Stimulated activated CD8-positive, alpha-beta memory T cell treated with anti-CD3 and anti-CD28 coated beads, Interleukin-7, amount 100 ng/mL, for 48 hours (primary cell): ENCODE results near the gene CC2D2A.

Experiments
- DNase-seq, 2 donors: peaks; one replicate each; pipeline ENCODE4 v3.0.0-alpha.2; 2020; ENCODE audit warnings: low read depth in 1 of 2; ENCODE audit errors: extremely low read depth in 1 of 2

CC2D2A gene

GRCh38 chr4:15552557-15553362 lies 83.1 kb downstream of the CC2D2A start:
- DNase-seq, result no peak

GRCh38 chr4:15556511-15557092 lies 86.9 kb downstream of the CC2D2A start:
- DNase-seq, result no peak

DNA sequence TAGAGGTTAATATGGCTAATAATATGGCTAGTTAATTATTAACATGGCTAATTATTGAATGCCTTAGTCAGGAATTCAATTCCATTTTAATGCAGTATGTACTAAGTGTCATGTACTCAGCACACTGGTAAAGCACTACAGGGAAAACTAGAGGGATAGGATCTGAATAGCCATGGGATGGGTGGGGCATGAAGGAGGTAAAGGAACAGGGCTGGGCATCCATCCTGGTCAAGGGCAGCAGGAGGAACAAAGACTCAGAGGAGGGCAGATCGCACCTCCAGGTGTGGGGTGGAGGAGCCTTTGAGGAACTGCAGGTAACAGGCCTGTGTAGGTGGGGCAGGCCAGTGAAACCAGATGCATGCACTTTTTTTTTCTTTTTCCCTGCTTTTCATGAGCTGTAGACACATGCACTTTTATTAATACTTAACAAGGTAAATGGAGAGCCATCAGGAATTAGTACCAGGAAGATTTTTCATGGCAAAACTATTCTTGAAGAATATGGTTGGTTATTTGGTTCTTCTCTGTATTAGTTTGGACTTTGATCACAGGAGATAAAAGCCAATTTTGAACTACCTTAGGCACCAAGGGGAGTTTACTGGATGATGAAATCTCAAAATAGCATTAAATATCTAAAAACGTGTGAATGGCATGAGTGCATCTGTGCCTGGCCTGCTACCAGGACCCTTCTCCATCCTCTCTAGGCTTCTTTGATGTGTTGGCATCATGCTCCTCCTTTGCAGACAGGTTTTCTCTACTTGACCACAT lies 88.3 kb downstream of the CC2D2A start:
- no peak for DNase-seq

DNA sequence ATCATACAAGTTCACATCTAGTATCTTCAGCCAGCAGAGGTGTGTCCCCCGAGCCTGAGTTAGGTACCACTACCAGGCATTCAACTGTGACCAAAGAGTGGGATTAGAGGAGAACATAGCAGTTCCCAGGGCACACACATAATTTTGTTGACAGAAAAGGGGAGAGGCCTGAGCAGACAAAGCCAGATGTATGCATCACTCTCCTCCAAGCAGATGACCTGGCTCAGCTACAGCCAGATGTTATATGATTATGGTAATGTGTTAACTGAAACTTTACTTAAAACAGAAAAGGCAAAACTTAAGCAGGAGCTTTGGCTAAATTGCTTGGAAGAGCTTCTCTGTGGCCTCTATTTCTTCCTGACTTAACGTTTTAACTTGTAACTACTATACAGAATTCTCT lies 88.9 kb downstream of the CC2D2A start:
- DNase-seq, result no peak

GRCh38 chr4:15562114-15562513 lies 92.4 kb downstream of the CC2D2A start:
- no peak for DNase-seq

- no peak for DNase-seq
These were observed 92.9 kb downstream of the CC2D2A start for GRCh38 chr4:15562623-15563022.

GRCh38 chr4:15563871-15564270 lies 94.2 kb downstream of the CC2D2A start:
- no peak for DNase-seq

DNA sequence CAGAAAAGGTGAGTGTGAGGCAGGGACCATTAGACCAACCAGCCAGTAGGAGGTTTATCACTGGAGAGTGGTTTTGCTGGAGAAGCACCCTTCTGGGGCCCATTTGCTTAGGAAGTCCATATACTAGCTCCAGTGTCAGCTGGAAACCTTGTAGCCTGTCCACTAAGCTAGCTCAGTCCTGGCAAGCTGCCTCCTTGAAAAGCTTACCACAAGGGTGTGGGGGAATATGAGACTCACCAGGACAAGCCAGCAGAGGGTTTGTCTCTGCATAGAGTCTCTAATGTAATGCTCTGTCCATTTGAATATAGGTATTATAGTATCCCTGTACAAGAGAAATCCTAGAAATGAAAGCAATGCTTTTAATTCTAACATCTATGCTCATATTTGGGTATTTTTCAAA lies 99.1 kb downstream of the CC2D2A start:
- no peak for DNase-seq

GRCh38 chr4:15569746-15570145 lies 100.1 kb downstream of the CC2D2A start:
- DNase-seq, result no peak

DNA sequence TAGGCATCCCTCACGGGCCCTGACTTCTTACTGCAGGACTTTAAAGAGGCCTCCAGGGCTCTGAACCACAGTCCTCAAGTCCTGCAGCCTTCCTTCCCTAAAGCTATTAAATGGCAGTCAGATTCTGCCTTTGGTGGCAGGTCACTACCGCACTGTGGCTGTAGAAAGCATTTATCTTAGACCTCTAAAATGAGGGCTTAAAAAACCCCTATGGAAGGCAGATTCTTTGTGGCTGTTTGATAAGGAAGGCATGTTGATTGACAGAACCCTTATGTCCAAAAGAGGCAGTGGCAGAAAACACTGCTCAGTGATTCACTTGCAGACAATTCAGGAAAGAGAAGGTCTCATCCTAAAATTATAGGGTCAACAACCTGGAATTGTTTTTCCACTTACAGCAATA lies 106.3 kb downstream of the CC2D2A start:
- no peak for DNase-seq

DNA sequence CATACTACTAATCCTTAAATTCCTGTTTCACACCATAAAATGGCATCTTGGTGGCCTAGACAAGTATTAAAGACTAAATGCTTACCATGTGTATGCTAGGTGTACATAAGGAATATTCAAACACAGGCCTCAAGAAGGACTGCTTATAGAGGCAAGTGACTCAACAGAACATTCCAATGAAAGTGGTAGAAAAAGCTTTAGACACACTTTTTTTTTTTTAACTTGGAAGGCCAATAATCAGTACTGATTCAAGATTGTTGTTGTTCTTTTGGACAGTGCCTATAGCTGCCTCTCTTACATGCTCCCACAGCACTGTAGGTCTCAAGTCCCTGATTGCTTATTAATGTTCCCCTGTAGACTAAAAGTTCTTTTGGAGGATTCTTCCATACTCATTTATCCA lies 107.8 kb downstream of the CC2D2A start:
- no peak for DNase-seq

GRCh38 chr4:15584785-15585184 lies 115.1 kb downstream of the CC2D2A start:
- DNase-seq, result no peak

DNA sequence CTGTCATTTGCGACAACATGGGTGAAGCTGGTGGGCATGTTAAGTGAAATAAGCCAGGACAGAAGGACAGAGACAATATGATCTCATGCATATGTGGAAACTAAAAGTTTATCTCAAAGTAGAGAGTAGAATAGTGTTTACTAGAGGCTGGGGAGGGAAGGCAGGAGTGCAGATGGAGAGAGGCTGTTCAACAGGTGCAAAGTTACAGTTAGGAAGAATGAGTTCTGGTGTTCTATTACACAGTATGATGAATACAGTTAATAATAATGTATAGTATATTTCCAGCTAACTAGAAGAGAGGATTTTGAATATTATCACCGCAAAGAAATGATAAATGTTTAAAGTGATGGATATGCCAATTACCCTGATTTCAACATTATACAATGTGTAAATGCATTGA lies 115.6 kb downstream of the CC2D2A start:
- no peak for DNase-seq

- DNase-seq, result no peak
These were observed 116.4 kb downstream of the CC2D2A start for GRCh38 chr4:15586066-15586465.

DNA sequence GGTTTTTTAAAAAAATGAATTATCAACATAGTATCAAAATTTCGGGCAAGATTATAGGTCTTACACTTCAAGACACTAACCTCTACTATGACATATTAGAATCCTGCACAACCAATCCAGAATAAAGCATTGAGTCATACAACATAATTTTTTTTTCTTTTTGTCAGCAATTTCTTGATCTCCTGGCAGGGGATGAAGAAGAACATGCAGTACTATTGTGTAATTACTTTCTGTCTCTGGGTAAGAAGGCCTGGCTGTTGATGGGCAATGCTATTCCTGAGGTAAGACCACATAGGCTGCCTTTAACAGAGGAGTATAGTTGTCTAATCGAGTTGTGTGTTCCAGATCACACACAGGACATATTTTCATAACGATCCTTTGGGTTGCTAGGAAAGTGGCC lies 118.0 kb downstream of the CC2D2A start:
- no peak for DNase-seq

DNA sequence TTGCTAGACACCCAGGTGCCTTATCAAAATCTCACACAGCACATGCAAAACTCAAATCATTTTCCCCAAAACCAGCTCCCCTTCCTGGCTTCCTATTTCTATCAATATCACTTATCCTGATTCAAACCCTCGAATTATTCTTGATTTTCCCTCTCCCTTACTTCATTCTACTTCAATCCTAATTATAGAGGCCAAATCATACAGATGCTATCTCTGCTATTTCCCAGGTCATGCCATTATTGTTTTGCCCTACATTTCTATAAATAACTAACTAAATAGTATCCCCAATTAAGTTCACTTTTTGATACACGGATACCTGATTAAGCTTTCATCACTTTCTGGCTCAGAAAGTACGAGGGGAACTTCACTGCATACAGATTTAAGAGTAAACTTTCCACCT lies 123.1 kb downstream of the CC2D2A start:
- no peak for DNase-seq

- DNase-seq, result no peak
These were observed 129.0 kb downstream of the CC2D2A start for GRCh38 chr4:15598644-15599043.

GRCh38 chr4:15600176-15600575 lies 130.5 kb downstream of the CC2D2A start:
- no peak for DNase-seq

- no peak for DNase-seq
These were observed 132.2 kb downstream of the CC2D2A start for GRCh38 chr4:15601862-15602261.

- no peak for DNase-seq
These were observed 135.9 kb downstream of the CC2D2A start for GRCh38 chr4:15605537-15605936.

GRCh38 chr4:15610855-15611254 lies 141.2 kb downstream of the CC2D2A start:
- DNase-seq, result no peak

- no peak for DNase-seq
These were observed 142.5 kb downstream of the CC2D2A start for GRCh38 chr4:15612136-15612535.
